ENCODE results near the gene URB1.

The URB1 gene

GRCh38 chr21:32356874-32357395, 35.9 kb downstream of the URB1 start:
- Histone ChIP-seq H3K9ac (ENCODE audit: insufficient read length, low read depth) (no peak overlapping the region), H3K36me3 (ENCODE audit: insufficient read depth, insufficient read length, low read length) (peaks cover 99% of the 10 kb centered on the region)

GRCh38 chr21:32353002-32353711, 39.7 kb downstream of the URB1 start:
- DNase-seq (ENCODE audit: low read depth, low spot score) = no peak
- TF ChIP-seq YY1 (IDR thresholded peaks at IDR 0.05; ENCODE audit: insufficient read depth, insufficient read length) (no peak), SUZ12 (IDR thresholded peaks at IDR 0.05; ENCODE audit: extremely low read depth, insufficient read depth, insufficient read length) (no peak), ZNF274 (IDR thresholded peaks at IDR 0.05; ENCODE audit: low read depth, low read length) (no peak)
- Histone ChIP-seq H3K36me3 (ENCODE audit: insufficient read depth, insufficient read length, low read length) (peaks cover 99% of the 10 kb centered on the region), H3K9me3 (ENCODE audit: insufficient read depth, low read length) (no peaks in the 10 kb centered on the region), H3K9ac (ENCODE audit: insufficient read length, low read depth) (no peak overlapping the region), H3K4me1 (ENCODE audit: insufficient read depth, insufficient read length) (peaks cover 6% of the 10 kb centered on the region), H3K4me3 (ENCODE audit: insufficient read length, low read depth) (no peak overlapping the region), H3K27me3 (ENCODE audit: insufficient read depth, insufficient read length) (no peaks in the 10 kb centered on the region)

More at GRCh38 chr21:32356874-32357395, 35.9 kb downstream of the URB1 start:
- TF ChIP-seq YY1 (IDR thresholded peaks at IDR 0.05; ENCODE audit: insufficient read depth, insufficient read length) = no peak
- TF ChIP-seq SUZ12 (IDR thresholded peaks at IDR 0.05; ENCODE audit: extremely low read depth, insufficient read depth, insufficient read length) = no peak
- no peak for TF ChIP-seq ZNF274 (IDR thresholded peaks at IDR 0.05; ENCODE audit: low read depth, low read length)
- H3K9me3 ChIP-seq (ENCODE audit: insufficient read depth, low read length) = no peaks in the 10 kb centered on the region
- H3K27me3 ChIP-seq (ENCODE audit: insufficient read depth, insufficient read length) = no peaks in the 10 kb centered on the region
- peaks cover under 1% of the 10 kb centered on the region for H3K4me1 ChIP-seq (ENCODE audit: insufficient read depth, insufficient read length)
- no peak overlapping the region for H3K4me3 ChIP-seq (ENCODE audit: insufficient read length, low read depth)
- DNase-seq (ENCODE audit: low read depth, low spot score) = no peak

- no peak for DNase-seq (ENCODE audit: low read depth, low spot score)
- peaks cover 99% of the 10 kb centered on the region for H3K36me3 ChIP-seq (ENCODE audit: insufficient read depth, insufficient read length, low read length)
- H3K4me3 ChIP-seq (ENCODE audit: insufficient read length, low read depth) = no peak overlapping the region
- peaks cover 6% of the 10 kb centered on the region for H3K4me1 ChIP-seq (ENCODE audit: insufficient read depth, insufficient read length)
- H3K27me3 ChIP-seq (ENCODE audit: insufficient read depth, insufficient read length) = no peaks in the 10 kb centered on the region
- no peak overlapping the region for H3K9ac ChIP-seq (ENCODE audit: insufficient read length, low read depth)
- no peak for TF ChIP-seq SUZ12 (IDR thresholded peaks at IDR 0.05; ENCODE audit: extremely low read depth, insufficient read depth, insufficient read length)
- TF ChIP-seq YY1 (IDR thresholded peaks at IDR 0.05; ENCODE audit: insufficient read depth, insufficient read length) = no peak
- TF ChIP-seq ZNF274 (IDR thresholded peaks at IDR 0.05; ENCODE audit: low read depth, low read length) = no peak
- H3K9me3 ChIP-seq (ENCODE audit: insufficient read depth, low read length) = no peaks in the 10 kb centered on the region
These were observed 40.3 kb downstream of the URB1 start for GRCh38 chr21:32352526-32352925.

- Histone ChIP-seq H3K4me3 (ENCODE audit: insufficient read length, low read depth) (no peak overlapping the region), H3K4me1 (ENCODE audit: insufficient read depth, insufficient read length) (peaks cover 6% of the 10 kb centered on the region), H3K36me3 (ENCODE audit: insufficient read depth, insufficient read length, low read length) (peaks cover 99% of the 10 kb centered on the region), H3K9me3 (ENCODE audit: insufficient read depth, low read length) (no peaks in the 10 kb centered on the region; the same call in 1 of the 2 replicates), H3K9ac (ENCODE audit: insufficient read length, low read depth) (no peak overlapping the region), H3K27me3 (ENCODE audit: insufficient read depth, insufficient read length) (no peaks in the 10 kb centered on the region)
- DNase-seq (ENCODE audit: low read depth, low spot score) = no peak
- TF ChIP-seq SUZ12 (IDR thresholded peaks at IDR 0.05; ENCODE audit: extremely low read depth, insufficient read depth, insufficient read length) = no peak
- TF ChIP-seq ZNF274 (IDR thresholded peaks at IDR 0.05; ENCODE audit: low read depth, low read length) = no peak
- TF ChIP-seq YY1 (IDR thresholded peaks at IDR 0.05; ENCODE audit: insufficient read depth, insufficient read length) = no peak
These were observed 41.4 kb downstream of the URB1 start for GRCh38 chr21:32351428-32351827.

GRCh38 chr21:32350981-32351380, 41.8 kb downstream of the URB1 start:
- Histone ChIP-seq H3K4me1 (ENCODE audit: insufficient read depth, insufficient read length) (peaks cover 6% of the 10 kb centered on the region), H3K4me3 (ENCODE audit: insufficient read length, low read depth) (no peak overlapping the region), H3K27me3 (ENCODE audit: insufficient read depth, insufficient read length) (no peaks in the 10 kb centered on the region), H3K9ac (ENCODE audit: insufficient read length, low read depth) (no peak overlapping the region), H3K9me3 (ENCODE audit: insufficient read depth, low read length) (no peaks in the 10 kb centered on the region; the same call in 1 of the 2 replicates), H3K36me3 (ENCODE audit: insufficient read depth, insufficient read length, low read length) (peaks cover 99% of the 10 kb centered on the region)
- TF ChIP-seq YY1 (IDR thresholded peaks at IDR 0.05; ENCODE audit: insufficient read depth, insufficient read length) (no peak), ZNF274 (IDR thresholded peaks at IDR 0.05; ENCODE audit: low read depth, low read length) (no peak)
- DNase-seq (ENCODE audit: low read depth, low spot score) = no peak

GRCh38 chr21:32350211-32350980, 42.4 kb downstream of the URB1 start:
- H3K9me3 ChIP-seq (ENCODE audit: insufficient read depth, low read length) = no peaks in the 10 kb centered on the region; the same call in 1 of the 2 replicates
- no peaks in the 10 kb centered on the region for H3K27me3 ChIP-seq (ENCODE audit: insufficient read depth, insufficient read length)
- H3K4me1 ChIP-seq (ENCODE audit: insufficient read depth, insufficient read length) = peaks cover 6% of the 10 kb centered on the region
- H3K9ac ChIP-seq (ENCODE audit: insufficient read length, low read depth) = no peak overlapping the region
- TF ChIP-seq SUZ12 (IDR thresholded peaks at IDR 0.05; ENCODE audit: extremely low read depth, insufficient read depth, insufficient read length) = no peak
- TF ChIP-seq YY1 (IDR thresholded peaks at IDR 0.05; ENCODE audit: insufficient read depth, insufficient read length) = no peak
- TF ChIP-seq ZNF274 (IDR thresholded peaks at IDR 0.05; ENCODE audit: low read depth, low read length) = no peak
- no peak overlapping the region for H3K4me3 ChIP-seq (ENCODE audit: insufficient read length, low read depth)
- H3K36me3 ChIP-seq (ENCODE audit: insufficient read depth, insufficient read length, low read length) = peaks cover 99% of the 10 kb centered on the region
- no peak for DNase-seq (ENCODE audit: low read depth, low spot score)

All from NT2/D1 (cell line).